ENCODE data around the gene MAP4K2.
A peak's percentile ranks its signal among the peaks of the same experiment; 100 is the strongest.

MAP4K2 gene

GRCh38 chr11:64767344-64768299, 35.4 kb downstream of the MAP4K2 start:
- DNase-seq (ENCODE audit: low read depth) = peak; percentile 86

- DNase-seq (ENCODE audit: low read depth) = no peak
These were observed 36.1 kb downstream of the MAP4K2 start for GRCh38 chr11:64766881-64767280.

GRCh38 chr11:64765851-64766665, 37.0 kb downstream of the MAP4K2 start:
- no peak for DNase-seq (ENCODE audit: low read depth)

GRCh38 chr11:64765291-64765850, 37.6 kb downstream of the MAP4K2 start:
- no peak for DNase-seq (ENCODE audit: low read depth)

GRCh38 chr11:64764753-64765152, 38.3 kb downstream of the MAP4K2 start:
- DNase-seq (ENCODE audit: low read depth) = no peak

GRCh38 chr11:64764040-64764611, 38.9 kb downstream of the MAP4K2 start:
- peak; percentile 49 for DNase-seq (ENCODE audit: low read depth)

- no peak for DNase-seq (ENCODE audit: low read depth)
These were observed 39.4 kb downstream of the MAP4K2 start for GRCh38 chr11:64763526-64764039.

GRCh38 chr11:64762674-64763525, 40.1 kb downstream of the MAP4K2 start:
- DNase-seq (ENCODE audit: low read depth) = no peak

- no peak for DNase-seq (ENCODE audit: low read depth)
These were observed 40.7 kb downstream of the MAP4K2 start for GRCh38 chr11:64762277-64762673.

- no peak for DNase-seq (ENCODE audit: low read depth)
These were observed 42.1 kb downstream of the MAP4K2 start for GRCh38 chr11:64760759-64761420.

GRCh38 chr11:64759722-64760719, 43.0 kb downstream of the MAP4K2 start, which contains the start of gene PYGM:
Gene PYGM, minus strand, starts transcription at chr11:64759974. Its CDS starts 76 bp downstream, at chr11:64759898.
- no peak for DNase-seq (ENCODE audit: low read depth)

- DNase-seq (ENCODE audit: low read depth) = no peak
These were observed 43.8 kb downstream of the MAP4K2 start for GRCh38 chr11:64759131-64759721.

GRCh38 chr11:64758330-64759079, 44.5 kb downstream of the MAP4K2 start:
- no peak for DNase-seq (ENCODE audit: low read depth)

- DNase-seq (ENCODE audit: low read depth) = no peak
These were observed 45.3 kb downstream of the MAP4K2 start for GRCh38 chr11:64757549-64758329.

- no peak for DNase-seq (ENCODE audit: low read depth)
These were observed 47.2 kb downstream of the MAP4K2 start for GRCh38 chr11:64755681-64756361.

- no peak for DNase-seq (ENCODE audit: low read depth)
These were observed 47.9 kb downstream of the MAP4K2 start for GRCh38 chr11:64754919-64755662.

All from activated T-cell treated with anti-CD3 and anti-CD28 coated beads for 1 hour (primary cell).